ENCODE measurements around the gene C19orf47.

DNA sequence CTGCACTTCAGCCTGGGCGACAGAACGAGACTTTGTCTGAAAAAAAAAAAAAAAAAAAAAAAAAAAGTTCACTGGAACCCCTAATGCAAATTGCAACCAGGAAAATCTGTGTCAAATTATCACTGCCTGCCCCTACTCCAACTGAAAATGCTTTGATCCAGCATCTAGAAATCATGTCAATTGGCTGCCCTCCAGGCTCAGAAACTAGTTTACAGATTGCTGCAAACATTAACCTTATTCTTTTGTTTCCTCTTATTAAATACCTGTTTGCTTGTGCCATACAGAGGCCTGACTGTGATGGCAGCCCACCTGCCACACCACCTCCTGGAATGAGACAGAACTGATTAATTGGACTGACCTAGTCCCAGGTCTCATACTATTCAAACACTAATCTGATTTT, 44.4 kb downstream of the C19orf47 start:
- TF ChIP-seq, protein P1, sequence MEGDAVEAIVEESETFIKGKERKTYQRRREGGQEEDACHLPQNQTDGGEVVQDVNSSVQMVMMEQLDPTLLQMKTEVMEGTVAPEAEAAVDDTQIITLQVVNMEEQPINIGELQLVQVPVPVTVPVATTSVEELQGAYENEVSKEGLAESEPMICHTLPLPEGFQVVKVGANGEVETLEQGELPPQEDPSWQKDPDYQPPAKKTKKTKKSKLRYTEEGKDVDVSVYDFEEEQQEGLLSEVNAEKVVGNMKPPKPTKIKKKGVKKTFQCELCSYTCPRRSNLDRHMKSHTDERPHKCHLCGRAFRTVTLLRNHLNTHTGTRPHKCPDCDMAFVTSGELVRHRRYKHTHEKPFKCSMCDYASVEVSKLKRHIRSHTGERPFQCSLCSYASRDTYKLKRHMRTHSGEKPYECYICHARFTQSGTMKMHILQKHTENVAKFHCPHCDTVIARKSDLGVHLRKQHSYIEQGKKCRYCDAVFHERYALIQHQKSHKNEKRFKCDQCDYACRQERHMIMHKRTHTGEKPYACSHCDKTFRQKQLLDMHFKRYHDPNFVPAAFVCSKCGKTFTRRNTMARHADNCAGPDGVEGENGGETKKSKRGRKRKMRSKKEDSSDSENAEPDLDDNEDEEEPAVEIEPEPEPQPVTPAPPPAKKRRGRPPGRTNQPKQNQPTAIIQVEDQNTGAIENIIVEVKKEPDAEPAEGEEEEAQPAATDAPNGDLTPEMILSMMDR (IDR thresholded peaks at IDR 0.05), result no peak
- TF ChIP-seq POLR2AphosphoS5 (IDR thresholded peaks at IDR 0.05), result no peak
- no peak for TF ChIP-seq POLR2A (IDR thresholded peaks at IDR 0.05)
- no peak for TF ChIP-seq EP300 (IDR thresholded peaks at IDR 0.05)

Measured in suprapubic skin (tissue), 4 donors.